K562 (cell line): ENCODE results near the gene SAP25. TPM values are rescaled to one million over a fixed set of nuclear protein-coding genes. Genes with fewer than 3 reads are reported as not detected.

Source experiments
- CBFB ChIP-seq: sonication (generic); formaldehyde crosslinking; IDR thresholded peaks from 2 replicates; pipeline ENCODE4 v1.4.0; 2020; ENCODE audit warnings: mild to moderate bottlenecking, missing genetic modification reagents
- CCAR2 ChIP-seq: fragments of 200-400 bp; formaldehyde crosslinking; IDR thresholded peaks from 2 replicates; pipeline ENCODE4 v1.6.1; 2017; ENCODE audit warnings: mild to moderate bottlenecking, low read depth, low read length
- CEBPZ ChIP-seq: fragments of 150-350 bp; IDR thresholded peaks from 2 replicates; pipeline ENCODE4 v1.6.1; 2014; ENCODE audit warnings: low read depth, mild to moderate bottlenecking, low read length, borderline replicate concordance
- HDAC3 ChIP-seq: fragments of 450-650 bp; IDR thresholded peaks from 2 replicates; pipeline ENCODE4 v1.6.1; 2018; ENCODE audit warnings: borderline replicate concordance, mild to moderate bottlenecking, moderate library complexity; ENCODE audit not compliant: partially characterized antibody
- HDAC8 ChIP-seq: fragments of 450-650 bp; IDR thresholded peaks from 2 replicates; pipeline ENCODE4 v1.6.1; 2016; ENCODE audit warnings: mild to moderate bottlenecking, missing genetic modification characterization, moderate library complexity, missing compliant biosample characterization
- NCOA2 ChIP-seq, 2 experiments: fragments of 450-650 bp; IDR thresholded peaks; 2 replicates each; pipeline ENCODE4 v1.6.1; 2018; ENCODE audit warnings: mild to moderate bottlenecking in 2 of 2, moderate library complexity in 1 of 2; ENCODE audit not compliant: partially characterized antibody in 2 of 2
- NCOA4 ChIP-seq: fragments of 450-650 bp; IDR thresholded peaks from 2 replicates; pipeline ENCODE4 v1.6.1; 2018; ENCODE audit warnings: mild to moderate bottlenecking; ENCODE audit not compliant: partially characterized antibody
- NEUROD1 ChIP-seq: fragments of 150-350 bp; IDR thresholded peaks from 2 replicates; pipeline ENCODE4 v1.6.1; 2014; ENCODE audit warnings: borderline replicate concordance, low read length, low read depth; ENCODE audit not compliant: partially characterized antibody
- PBX2 ChIP-seq, 2 experiments: IDR thresholded peaks in 1 of 2; conservative IDR thresholded peaks in 1 of 2; 2 replicates each; pipeline ENCODE4 v1.6.1; 2016; ENCODE audit warnings: low read depth in 2 of 2, mild to moderate bottlenecking in 1 of 2, missing compliant biosample characterization in 1 of 2, missing genetic modification characterization in 1 of 2, moderate library complexity in 1 of 2
- TCF3 ChIP-seq: sonication (generic); formaldehyde crosslinking; IDR thresholded peaks from 2 replicates; pipeline ENCODE4 v1.4.0; 2020; ENCODE audit warnings: mild to moderate bottlenecking, missing genetic modification reagents
- ZC3H8 ChIP-seq: fragments of 450-650 bp; IDR thresholded peaks from 2 replicates; pipeline ENCODE4 v1.6.1; 2017
- ZNF398 ChIP-seq: fragments of 250-450 bp; sonication (Bioruptor Pico); IDR thresholded peaks from 2 replicates; pipeline ENCODE4 v1.8.0; 2021; ENCODE audit warnings: moderate library complexity, mild to moderate bottlenecking, inconsistent platforms
- ZNF77 ChIP-seq: fragments of 250-450 bp; sonication (Bioruptor Pico); IDR thresholded peaks from 2 replicates; pipeline ENCODE4 v1.5.0; 2020
- polyA plus RNA-seq, 8 experiments: library from polyadenylated mRNA; depleted of rRNA in 4 of 8; stranded (reverse) in 5 of 8; unstranded in 3 of 8; fragments of >200 nt; fragmentation: Nextera tagmentation in 2 of 8; fragmentation: Illumina TruSeq in 1 of 8; extraction: Ambion mirVana in 2 of 8; extraction: Trizol in 1 of 8; gene quantifications; 2 replicates each; pipeline versions ENCODE4 v1.2.1 to v1.2.3, GENCODE V29; 2011 to 2014; ENCODE audit warnings: inconsistent platforms in 1 of 8, missing spikeins in 1 of 8
- total RNA-seq, 7 experiments: library from RNA; depleted of rRNA in 6 of 7; stranded (reverse); fragments of >200 nt in 6 of 7; fragmentation: Illumina TruSeq in 2 of 7; extraction: Trizol in 2 of 7; gene quantifications; 2 replicates each; pipeline versions ENCODE4 v1.2.1 to v1.2.3, GENCODE V29; 2011 to 2021; ENCODE audit warnings: low replicate concordance in 1 of 7
- TF ChIP-seq, protein P1 (sequence below): sonication (generic); formaldehyde crosslinking; IDR thresholded peaks from 2 replicates; pipeline ENCODE4 v1.8.1; 2023; ENCODE audit warnings: mild to moderate bottlenecking, missing genetic modification reagents

Gene SAP25
- total and polyA plus RNA-seq, 9 of the 15 experiments (the other 6 are each of a cell fraction or from before 2014, with no cell fraction given): 0.13 to 5.3 (median 0.78) TPM; not detected in 1

DNA sequence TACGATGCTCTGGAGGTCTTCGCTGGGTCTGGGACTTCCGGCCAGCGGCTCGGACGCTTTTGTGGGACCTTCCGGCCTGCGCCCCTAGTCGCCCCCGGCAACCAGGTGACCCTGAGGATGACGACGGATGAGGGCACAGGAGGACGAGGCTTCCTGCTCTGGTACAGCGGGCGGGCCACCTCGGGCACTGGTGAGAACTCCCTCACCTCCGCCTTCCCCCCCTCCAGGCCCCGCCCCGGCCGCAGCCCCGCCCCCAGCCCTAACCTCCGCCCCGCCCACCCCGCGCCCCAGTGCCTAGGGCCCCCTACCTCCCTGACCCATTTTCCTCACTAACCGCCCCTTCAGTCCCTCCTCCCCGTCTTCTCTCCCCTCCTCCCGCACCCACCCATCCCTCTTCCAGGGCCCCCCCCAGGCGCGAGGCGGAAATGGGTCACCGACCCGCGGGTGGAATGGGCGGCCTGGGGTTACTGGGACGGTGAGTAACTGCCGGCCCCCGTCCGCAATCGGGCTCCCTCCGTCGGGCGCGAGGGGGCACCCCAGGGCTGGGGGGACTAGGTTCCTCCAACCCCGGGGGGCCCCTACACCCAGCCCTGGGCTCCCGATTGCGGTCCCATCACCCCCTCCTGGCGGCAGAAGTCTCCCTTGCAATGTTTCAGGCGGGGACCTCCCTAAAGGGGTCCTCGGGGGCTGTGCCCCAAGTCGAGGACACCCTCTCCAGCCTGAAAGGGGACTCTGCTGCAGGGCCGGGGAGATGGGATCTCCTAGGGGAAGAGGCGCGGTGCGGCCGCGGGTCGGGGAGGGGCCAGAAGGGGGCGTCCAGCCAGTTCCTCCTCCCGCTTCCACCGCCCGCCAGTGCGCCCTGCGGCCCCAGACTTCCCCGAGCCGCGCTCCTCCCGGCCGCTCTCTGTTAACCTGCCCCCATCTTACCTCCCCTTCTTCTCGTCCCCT, 30.6 kb upstream of the SAP25 start (continued):
- TF ChIP-seq, protein P1, sequence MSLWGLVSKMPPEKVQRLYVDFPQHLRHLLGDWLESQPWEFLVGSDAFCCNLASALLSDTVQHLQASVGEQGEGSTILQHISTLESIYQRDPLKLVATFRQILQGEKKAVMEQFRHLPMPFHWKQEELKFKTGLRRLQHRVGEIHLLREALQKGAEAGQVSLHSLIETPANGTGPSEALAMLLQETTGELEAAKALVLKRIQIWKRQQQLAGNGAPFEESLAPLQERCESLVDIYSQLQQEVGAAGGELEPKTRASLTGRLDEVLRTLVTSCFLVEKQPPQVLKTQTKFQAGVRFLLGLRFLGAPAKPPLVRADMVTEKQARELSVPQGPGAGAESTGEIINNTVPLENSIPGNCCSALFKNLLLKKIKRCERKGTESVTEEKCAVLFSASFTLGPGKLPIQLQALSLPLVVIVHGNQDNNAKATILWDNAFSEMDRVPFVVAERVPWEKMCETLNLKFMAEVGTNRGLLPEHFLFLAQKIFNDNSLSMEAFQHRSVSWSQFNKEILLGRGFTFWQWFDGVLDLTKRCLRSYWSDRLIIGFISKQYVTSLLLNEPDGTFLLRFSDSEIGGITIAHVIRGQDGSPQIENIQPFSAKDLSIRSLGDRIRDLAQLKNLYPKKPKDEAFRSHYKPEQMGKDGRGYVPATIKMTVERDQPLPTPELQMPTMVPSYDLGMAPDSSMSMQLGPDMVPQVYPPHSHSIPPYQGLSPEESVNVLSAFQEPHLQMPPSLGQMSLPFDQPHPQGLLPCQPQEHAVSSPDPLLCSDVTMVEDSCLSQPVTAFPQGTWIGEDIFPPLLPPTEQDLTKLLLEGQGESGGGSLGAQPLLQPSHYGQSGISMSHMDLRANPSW (CRISPR knock-in tag): no peak
- no peak for TF ChIP-seq TCF3 (CRISPR knock-in tag)
- TF ChIP-seq HDAC8 (tag): no peak
- TF ChIP-seq ZNF398: no peak
- TF ChIP-seq NEUROD1: peak; percentile 41
- no peak for TF ChIP-seq NCOA2 (IDR thresholded peaks at IDR 0.05; ENCODE audit: partially characterized antibody in 2 of 2)
- TF ChIP-seq CCAR2: no peak
- TF ChIP-seq ZC3H8: no peak
- TF ChIP-seq ZNF77 (CRISPR knock-in tag): no peak
- TF ChIP-seq HDAC3: no peak
- no peak for TF ChIP-seq PBX2 (CRISPR knock-in tag; IDR thresholded peaks at IDR 0.05; ENCODE audit: low read depth)
- no peak for TF ChIP-seq PBX2 (tag; conservative IDR thresholded peaks at IDR 0.05; ENCODE audit: low read depth)
- TF ChIP-seq CBFB (CRISPR knock-in tag): 0 out of 2 replicates have a peak, but pooled peaks have one; percentile 48
- TF ChIP-seq CEBPZ: no peak
- no peak for TF ChIP-seq NCOA4
